Measurements from ENCODE around the gene LMCD1.

Gene LMCD1

GRCh38 chr3:8555113-8555661 is 53.6 kb downstream of the LMCD1 start:
- no peak overlapping the region for H3K4me3 ChIP-seq (ENCODE audit: low read depth, low read length)
- no peak for TF ChIP-seq CTCF (IDR thresholded peaks at IDR 0.05; ENCODE audit: control insufficient read depth, extremely low read depth, insufficient read depth)
- no peak for DNase-seq (ENCODE audit: low read depth)

GRCh38 chr3:8555725-8556472 is 54.3 kb downstream of the LMCD1 start:
- TF ChIP-seq CTCF (IDR thresholded peaks at IDR 0.05; ENCODE audit: control insufficient read depth, extremely low read depth, insufficient read depth): no peak
- no peak overlapping the region for H3K4me3 ChIP-seq (ENCODE audit: low read depth, low read length)
- no peak for DNase-seq (ENCODE audit: low read depth)

- no peak for TF ChIP-seq CTCF (IDR thresholded peaks at IDR 0.05; ENCODE audit: control insufficient read depth, extremely low read depth, insufficient read depth)
- no peak for DNase-seq (ENCODE audit: low read depth)
- no peak overlapping the region for H3K4me3 ChIP-seq (ENCODE audit: low read depth, low read length)
Measured at GRCh38 chr3:8556473-8556869, 54.8 kb downstream of the LMCD1 start.

- no peak overlapping the region for H3K4me3 ChIP-seq (ENCODE audit: low read depth, low read length)
- no peak for TF ChIP-seq CTCF (IDR thresholded peaks at IDR 0.05; ENCODE audit: control insufficient read depth, extremely low read depth, insufficient read depth)
- DNase-seq (ENCODE audit: low read depth): peak; percentile 63
Measured at GRCh38 chr3:8557298-8557697, 55.7 kb downstream of the LMCD1 start.

GRCh38 chr3:8558645-8559044 is 57.0 kb downstream of the LMCD1 start:
- no peak overlapping the region for H3K4me3 ChIP-seq (ENCODE audit: low read depth, low read length)
- TF ChIP-seq CTCF (IDR thresholded peaks at IDR 0.05; ENCODE audit: control insufficient read depth, extremely low read depth, insufficient read depth): no peak
- no peak for DNase-seq (ENCODE audit: low read depth)

GRCh38 chr3:8559351-8559750 is 57.7 kb downstream of the LMCD1 start:
- DNase-seq (ENCODE audit: low read depth): no peak
- no peak overlapping the region for H3K4me3 ChIP-seq (ENCODE audit: low read depth, low read length)
- TF ChIP-seq CTCF (IDR thresholded peaks at IDR 0.05; ENCODE audit: control insufficient read depth, extremely low read depth, insufficient read depth): no peak

All from LNCaP clone FGC (cell line).